ENCODE measurements around the gene CPXM1.

CPXM1 gene

DNA sequence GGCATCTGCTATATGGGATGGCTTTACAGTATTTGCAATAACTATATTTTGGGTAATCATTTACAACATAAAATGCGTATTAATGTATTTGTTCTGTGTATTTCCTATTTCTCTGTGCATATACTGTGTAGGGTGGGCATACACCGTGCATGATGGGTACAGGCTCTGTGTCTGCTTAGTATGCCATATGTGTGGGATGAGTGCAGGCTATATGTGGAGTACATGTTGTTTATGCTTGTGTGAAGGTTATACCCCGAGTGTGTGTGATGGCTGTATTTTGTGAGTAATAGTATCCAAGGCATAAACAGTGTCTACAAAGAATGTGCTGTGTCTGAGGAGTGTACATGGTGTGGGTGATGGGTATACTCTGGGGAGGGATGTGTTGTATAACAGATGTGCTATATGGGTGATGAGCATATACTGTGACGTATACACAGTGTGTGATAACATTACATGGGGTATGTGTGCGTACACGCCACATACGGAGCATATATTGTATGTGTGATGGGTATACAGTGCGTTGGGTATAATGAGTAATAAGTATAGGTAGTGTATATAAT is 52.7 kb downstream of the CPXM1 start:
- no peak for DNase-seq

DNA sequence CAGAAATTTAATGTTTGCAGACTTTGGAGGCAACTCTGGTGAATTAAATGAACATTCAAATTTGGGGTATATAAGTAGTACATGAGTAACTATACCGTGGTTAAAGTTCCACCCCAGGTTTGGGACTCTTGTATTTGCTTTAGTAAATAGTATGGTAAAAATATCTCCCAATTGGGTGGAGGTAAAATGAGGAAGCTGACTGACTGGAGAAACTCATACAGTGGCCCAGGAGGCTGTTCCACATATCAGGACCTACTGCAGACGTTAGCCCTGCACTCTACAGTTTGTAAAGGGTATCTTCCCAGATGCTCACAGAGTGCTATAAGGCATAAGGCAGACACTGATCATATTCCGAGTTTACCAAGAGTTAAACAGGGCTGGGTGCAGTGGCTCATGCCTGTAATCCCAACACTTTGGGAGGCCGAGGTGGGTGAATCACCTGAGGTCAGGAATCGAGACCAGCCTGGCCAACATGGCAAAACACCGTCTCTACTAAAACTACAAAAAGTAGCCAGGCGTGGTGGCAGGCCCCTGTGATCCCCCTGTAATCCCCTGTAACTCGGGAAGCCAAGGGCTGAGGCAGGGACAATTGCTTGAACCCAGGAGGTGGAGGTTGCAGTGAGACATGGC is 53.7 kb downstream of the CPXM1 start:
- no peak for DNase-seq

- DNase-seq, result no peak
These were observed 54.3 kb downstream of the CPXM1 start for GRCh38 chr20:2745936-2746635.

DNA sequence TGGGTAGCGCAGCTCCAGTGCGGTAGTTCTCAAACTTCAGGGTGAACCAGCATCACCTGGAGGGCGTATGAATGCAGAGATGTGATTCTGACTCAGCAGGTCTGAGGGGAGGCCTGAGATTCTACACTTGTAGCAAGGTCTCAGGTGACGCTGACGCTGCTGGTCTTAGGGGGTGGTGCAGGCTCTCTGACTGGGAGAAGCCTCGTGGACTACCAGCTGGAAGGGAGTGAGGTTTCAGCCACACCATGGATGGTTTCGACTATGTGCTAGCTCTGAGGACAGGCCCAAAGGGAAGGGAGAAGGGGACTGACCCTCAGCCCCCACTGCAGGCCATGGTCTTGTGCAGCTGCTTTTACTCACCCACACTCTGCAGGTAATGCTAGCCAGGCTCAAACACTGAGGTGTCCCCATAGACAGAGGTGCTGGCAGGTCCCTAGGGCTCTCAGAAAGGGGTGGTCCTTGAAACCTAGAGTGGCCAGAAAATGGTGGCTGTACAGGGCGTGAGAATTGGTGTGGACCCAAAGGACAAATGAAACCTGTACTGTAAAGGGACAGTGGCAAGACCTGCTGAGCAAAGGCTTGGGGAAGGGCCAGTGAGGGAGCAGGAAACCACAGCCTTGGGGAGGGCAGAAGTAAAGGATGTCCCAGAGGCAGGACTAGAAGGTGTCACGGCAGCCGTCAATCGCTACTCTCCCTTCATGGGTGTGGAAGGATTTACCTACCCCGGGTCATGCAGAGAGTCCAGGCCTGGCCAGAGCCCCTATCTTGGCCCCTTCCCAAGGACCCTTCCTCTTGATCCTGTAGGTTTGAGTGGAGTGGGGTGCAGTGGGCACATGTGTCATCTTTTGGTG is 55.1 kb downstream of the CPXM1 start:
- no peak for DNase-seq
